Renal cortex interstitium (tissue), 15 donors: ENCODE data around the gene KIAA1958. TPM values are rescaled to one million over a fixed set of nuclear protein-coding genes. Genes with fewer than 3 reads are reported as not detected.

Source experiments
- DNase-seq, 11 donors: peaks; one replicate each; pipeline ENCODE4 v3.0.0-alpha.2; 2013; ENCODE audit warnings: low read depth in 9 of 11, low spot score in 4 of 11; ENCODE audit errors: extremely low read depth in 1 of 11
- long read RNA-seq, 16 experiments: transcript quantifications; one replicate each; lab custom pipeline, GENCODE V29; 2026
- polyA plus RNA-seq, 3 donors: library from polyadenylated mRNA; unstranded; fragments of 120-200 nt; gene quantifications; one replicate each; pipeline ENCODE4 v1.2.1, GENCODE V29; 2013; ENCODE audit not compliant: insufficient read length in 3 of 3

Gene KIAA1958, protein sequence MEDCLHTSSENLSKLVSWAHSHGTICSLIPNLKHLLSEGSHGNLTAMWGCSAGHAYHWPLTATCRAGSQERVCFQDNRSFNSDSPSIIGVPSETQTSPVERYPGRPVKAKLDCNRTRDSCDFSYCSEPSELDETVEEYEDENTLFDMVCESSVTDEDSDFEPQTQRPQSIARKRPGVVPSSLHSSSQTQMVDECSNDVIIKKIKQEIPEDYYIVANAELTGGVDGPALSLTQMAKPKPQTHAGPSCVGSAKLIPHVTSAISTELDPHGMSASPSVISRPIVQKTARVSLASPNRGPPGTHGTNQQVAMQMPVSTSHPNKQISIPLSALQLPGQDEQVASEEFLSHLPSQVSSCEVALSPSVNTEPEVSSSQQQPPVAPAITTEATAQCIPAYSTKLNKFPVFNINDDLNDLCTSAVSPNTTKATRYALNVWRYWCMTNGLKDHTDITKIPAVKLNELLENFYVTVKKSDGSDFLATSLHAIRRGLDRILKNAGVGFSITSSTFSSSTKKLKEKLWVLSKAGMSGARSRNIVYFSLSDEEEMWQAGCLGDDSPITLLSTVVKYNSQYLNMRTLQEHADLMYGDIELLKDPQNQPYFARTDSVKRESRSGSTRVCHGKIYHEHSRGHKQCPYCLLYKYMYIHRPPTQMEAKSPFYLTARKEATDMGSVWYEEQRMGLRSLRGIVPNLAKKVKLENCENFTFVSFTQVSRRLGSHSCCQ
- 10 to 100 TPM; 15.5 to 16.6 (median 16.5) TPM for polyA plus RNA-seq
- long read RNA-seq, donor 1, full-length matches to known transcripts, result 1 of 1 reads
- long read RNA-seq, donor 1, partial matches to known transcripts, result 0 of 1 reads
- long read RNA-seq, donor 1, other reads (novel, unspliced or antisense), result 0 of 1 reads
- long read RNA-seq, donor 2, full-length matches to known transcripts, result 1 of 1 reads
- long read RNA-seq, donor 2, partial matches to known transcripts, result 0 of 1 reads
- long read RNA-seq, donor 2, other reads (novel, unspliced or antisense), result 0 of 1 reads
- long read RNA-seq, donor 3, result 0 reads
- long read RNA-seq, donor 4, full-length matches to known transcripts, result 4 of 4 reads
- long read RNA-seq, donor 4, partial matches to known transcripts, result 0 of 4 reads
- long read RNA-seq, donor 4, other reads (novel, unspliced or antisense), result 0 of 4 reads
- long read RNA-seq, donor 5, result 0 reads
- long read RNA-seq, donor 6, full-length matches to known transcripts, result 2 of 2 reads
- long read RNA-seq, donor 6, partial matches to known transcripts, result 0 of 2 reads
- long read RNA-seq, donor 6, other reads (novel, unspliced or antisense), result 0 of 2 reads
- long read RNA-seq, donor 7, full-length matches to known transcripts, result 3 of 3 reads
- long read RNA-seq, donor 7, partial matches to known transcripts, result 0 of 3 reads
- long read RNA-seq, donor 7, other reads (novel, unspliced or antisense), result 0 of 3 reads
- long read RNA-seq, donor 8, full-length matches to known transcripts, result 2 of 2 reads
- long read RNA-seq, donor 8, partial matches to known transcripts, result 0 of 2 reads
- long read RNA-seq, donor 8, other reads (novel, unspliced or antisense), result 0 of 2 reads
- long read RNA-seq, donor 9, full-length matches to known transcripts, result 2 of 2 reads
- long read RNA-seq, donor 9, partial matches to known transcripts, result 0 of 2 reads
- long read RNA-seq, donor 9, other reads (novel, unspliced or antisense), result 0 of 2 reads
- long read RNA-seq, donor 10, full-length matches to known transcripts, result 1 of 1 reads
- long read RNA-seq, donor 10, partial matches to known transcripts, result 0 of 1 reads
- long read RNA-seq, donor 10, other reads (novel, unspliced or antisense), result 0 of 1 reads
- long read RNA-seq, donor 11, result 0 reads
- long read RNA-seq, donor 12, result 0 reads
- long read RNA-seq, donor 13, result 0 reads
- long read RNA-seq, donor 14, result 0 reads
- long read RNA-seq, donor 15, result 0 reads
- long read RNA-seq, donor 16, full-length matches to known transcripts, result 9 of 9 reads
- long read RNA-seq, donor 16, partial matches to known transcripts, result 0 of 9 reads
- long read RNA-seq, donor 16, other reads (novel, unspliced or antisense), result 0 of 9 reads

DNA sequence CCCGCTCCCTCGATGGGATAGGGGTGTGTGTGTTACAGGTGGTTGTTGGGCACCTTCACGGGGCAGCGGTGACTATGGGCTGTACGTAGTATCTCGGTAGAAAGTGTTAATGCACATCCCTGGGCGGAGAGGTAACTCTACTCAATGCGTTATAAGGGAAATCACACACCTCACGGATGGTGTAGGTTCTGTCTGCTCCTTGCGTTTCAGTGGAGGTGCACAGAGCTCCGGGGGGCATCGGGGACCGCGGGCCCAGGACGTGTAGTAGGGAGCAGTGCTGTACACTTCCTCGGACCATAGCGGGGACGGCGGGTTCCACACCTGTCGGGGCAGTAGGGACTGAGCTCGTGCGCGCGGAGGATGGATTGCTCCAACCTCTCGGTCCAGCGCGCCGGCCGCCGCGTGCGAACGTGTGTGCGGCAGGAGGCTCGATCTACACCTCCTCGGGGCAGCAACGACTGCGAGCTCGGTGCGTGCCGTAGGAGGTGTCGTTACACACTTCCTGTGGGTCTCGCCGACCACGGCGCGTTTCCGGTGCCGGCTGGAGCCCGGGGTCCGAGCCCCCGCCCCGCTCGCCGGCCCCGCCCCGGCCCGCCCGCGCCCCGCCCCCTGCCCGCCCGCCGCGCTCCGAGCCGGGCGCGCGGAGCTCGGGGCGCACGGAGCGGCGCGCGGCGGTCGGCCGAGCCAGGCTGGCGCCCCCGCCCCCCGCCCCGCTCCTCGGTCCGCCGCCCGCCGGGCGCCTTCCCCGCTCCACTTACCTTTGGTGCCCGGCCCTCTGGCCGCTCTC, at the start of gene KIAA1958:
Gene KIAA1958 (plus strand): TSS at position 607 of the 787 bp plus-strand sequence. CDS start 87,254 bp downstream, outside the sequence.
- peak in 9 of 11 donors; percentile 49 to 76 (median 71) for DNase-seq

DNA sequence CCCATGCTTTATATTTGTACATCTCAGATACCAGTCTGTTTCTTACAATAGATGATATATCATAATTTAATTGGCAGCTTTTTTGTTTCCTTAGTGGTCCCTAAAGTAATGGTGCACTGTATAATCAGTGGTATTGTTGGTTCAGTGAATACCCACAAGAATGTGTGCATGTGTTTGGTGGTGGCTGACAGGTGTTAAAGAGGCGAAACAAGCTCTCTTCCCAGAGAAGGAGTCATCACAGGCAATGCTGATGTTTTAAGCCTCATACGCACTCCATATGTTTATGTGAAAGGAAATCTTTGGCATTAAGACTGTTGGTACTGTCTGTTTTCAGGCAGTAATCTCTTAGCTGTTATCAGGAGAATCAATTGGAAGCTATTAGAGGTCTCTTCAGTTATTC, 49.2 kb upstream of the KIAA1958 start:
- DNase-seq, result no peak

DNA sequence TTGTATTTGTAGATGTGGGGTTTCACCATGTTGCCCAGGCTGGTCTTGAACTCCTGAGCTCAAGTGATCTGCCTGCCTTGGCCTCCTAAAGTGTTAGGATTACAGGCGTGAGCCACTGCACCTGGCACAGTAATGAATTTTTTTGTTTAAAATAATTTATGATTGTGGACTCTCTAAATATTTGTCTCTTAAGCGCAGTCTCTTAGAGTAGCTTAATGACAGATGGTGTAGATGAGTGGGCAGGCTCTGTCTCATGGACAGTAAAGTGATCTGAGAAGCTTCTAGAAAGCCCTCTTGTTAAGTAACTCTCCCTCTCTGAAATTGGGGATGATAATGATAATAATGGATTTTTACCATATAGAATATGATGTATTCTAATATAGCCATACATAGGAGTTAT, 47.5 kb upstream of the KIAA1958 start:
- no peak for DNase-seq

DNA sequence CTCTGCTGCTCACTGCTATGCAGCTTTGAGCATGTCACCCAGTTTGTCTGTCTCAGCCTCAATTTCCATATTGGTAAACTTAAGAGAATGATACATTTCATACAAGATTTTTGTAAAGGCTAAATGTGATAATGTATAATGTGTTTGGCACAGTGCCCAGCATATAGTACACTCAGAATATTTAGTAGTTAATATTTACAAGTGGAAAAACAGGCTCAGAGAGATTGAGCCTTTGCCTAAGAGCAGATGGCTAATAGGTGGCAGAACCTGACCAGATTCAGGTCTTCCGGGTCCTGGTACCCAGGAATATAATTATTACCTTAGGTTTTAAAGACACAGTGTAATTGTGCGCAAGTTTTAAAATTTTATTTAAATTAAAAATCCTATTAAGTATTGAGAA, 46.8 kb upstream of the KIAA1958 start:
- peak in 3 of 11 donors; percentile 6 to 22 (median 20) for DNase-seq

DNA sequence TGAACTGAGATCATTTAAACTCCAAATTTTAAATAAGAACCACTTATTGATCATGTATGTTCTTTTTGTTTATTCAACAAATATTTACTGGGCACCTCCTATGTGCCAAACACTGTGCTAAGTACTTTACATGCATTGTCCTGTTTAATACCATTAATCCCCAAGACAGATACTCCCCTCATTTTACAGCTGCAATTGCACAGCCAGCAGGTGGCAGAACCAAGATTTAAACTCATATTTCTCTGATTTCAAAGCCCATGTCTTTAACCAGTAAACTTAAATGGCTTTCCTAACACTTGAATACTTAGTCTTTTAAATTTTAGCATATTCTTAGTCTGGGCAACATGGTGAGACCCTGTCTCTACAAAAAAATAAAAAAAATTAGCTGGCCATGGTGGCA, 43.4 kb upstream of the KIAA1958 start:
- DNase-seq, result no peak

DNA sequence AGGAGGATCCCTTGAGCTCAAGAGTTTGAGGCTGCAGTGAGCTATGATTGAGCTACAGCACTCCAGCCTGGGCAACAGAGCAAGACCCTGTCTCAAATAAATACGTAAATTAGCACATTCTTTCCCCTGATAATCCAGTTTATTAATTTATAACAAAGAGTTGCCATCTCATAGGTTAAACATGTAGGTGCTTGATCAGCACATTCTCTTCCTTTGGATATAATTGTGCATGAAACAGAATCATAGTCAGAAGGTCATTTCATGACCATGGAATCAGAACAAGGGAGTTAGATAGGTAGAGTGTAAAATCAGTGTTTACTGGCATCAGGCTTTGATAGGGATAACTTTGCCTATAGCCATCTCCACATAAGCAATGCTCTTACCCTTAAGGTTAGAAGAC, 43.0 kb upstream of the KIAA1958 start:
- DNase-seq, result no peak

DNA sequence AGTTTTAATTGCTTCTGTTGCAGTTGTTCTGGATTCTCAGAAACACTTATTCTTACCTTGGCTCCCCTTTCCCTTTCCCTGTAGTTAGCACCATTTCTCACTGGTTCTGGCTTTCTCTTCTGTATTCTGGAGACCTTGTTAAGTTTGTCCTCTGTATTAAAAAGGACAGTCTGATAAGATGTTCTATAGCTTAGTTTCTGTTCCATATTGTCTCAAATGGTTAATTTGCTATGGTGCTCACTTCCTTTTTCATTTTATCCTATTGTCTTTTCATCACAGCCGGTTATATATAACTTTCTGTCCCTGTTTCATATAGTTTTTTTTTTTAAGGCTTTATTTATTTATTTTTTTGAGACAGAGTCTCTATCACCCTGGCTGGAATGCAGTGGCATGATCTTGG, 41.4 kb upstream of the KIAA1958 start:
- DNase-seq, result no peak

DNA sequence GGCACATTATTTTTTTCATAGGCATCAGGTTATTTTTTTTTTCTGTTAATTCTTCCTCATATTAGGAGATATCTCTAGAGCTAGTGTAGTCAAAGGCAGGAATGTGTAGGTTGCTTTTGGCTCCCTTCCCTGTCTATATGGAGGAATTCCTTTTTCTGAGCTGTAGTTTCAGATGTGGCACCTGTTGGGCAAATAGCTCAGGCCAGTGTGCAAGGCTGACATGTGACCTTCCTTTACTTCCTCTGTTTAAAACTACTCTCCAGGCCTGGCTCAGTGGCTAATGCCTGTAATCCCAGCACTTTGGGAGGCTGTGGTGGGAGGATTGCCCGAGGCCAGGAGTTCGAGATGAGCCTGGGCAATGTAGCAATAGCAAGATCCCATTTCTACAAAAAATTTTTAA, 40.5 kb upstream of the KIAA1958 start:
- no peak for DNase-seq

DNA sequence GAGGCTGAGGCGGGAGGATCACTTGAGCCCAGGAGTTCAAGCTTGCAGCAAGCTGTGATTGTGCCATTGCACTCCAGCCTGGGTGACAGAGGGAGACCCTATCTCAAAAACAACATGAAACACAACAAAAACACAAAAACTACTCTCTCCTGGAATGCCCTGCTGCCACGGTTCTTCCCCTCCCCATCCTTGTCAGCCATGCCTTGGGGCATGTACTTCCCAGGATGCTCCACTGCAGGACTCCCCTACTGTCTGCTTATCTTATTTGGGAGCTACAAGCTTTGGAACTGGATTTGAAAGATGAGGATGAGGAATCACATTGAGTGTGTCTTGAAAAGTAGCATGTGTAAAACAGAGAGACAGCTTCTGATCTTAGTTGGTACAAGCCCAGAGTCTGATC, 40.1 kb upstream of the KIAA1958 start:
- no peak for DNase-seq

DNA sequence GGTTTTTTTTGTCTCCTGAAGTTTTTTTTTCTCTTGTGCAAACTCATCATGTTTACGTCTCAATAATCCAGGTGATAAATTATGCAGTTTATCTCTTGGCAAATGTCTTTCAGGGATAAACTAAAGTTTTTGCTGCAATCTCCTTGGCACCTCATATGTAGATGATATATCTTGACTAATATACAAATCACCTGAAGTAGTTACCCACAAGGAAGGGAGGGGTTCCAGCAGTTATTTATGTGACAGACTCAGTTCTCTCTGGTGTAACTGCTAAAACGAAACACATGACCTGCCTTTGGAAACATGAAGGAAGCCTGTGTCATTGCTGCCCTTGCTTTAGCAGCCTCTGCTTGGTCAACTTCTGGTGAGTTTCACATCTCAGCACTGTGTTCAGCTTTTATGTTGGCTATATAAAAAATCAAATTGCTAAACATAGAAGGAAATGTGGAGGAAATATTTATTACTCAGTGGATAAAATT, 39.3 kb upstream of the KIAA1958 start:
- DNase-seq, result no peak

DNA sequence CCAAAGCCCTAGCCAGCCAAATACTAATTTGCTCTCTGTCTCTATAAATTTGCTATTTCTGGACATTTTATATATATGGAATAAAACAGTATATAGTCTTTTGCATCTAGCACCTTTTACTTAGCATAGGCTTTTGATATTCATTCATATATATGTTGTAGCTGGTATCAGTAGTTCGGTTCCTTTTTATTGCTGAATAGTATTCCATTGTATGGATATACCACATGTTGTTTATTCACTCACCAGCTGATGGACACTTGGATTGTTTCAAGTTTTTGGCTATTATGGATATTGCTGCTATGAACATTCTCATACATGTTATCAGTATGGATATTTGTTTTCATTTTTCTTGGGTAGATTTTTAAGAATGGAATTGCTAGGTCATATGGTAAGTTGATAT, 23.8 kb upstream of the KIAA1958 start:
- DNase-seq, result no peak

DNA sequence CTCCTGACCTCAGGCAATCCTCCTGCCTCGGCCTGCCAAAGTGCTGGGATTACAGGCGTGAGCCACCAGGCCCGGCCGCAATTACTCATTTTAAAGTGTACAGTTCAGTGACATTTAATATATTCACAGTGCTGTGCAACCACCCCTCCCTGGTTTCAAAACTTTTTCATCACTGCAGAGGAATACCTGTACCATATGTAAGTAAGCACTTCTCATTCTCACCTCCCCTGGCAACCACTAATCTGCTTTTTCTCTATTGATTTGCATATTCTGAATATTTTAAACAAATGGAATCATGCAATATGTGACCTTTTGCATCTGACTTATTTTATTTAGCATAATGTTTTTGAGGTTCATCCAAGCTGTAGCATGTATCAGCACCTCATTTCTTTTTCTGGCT, 21.3 kb upstream of the KIAA1958 start:
- DNase-seq, result no peak

DNA sequence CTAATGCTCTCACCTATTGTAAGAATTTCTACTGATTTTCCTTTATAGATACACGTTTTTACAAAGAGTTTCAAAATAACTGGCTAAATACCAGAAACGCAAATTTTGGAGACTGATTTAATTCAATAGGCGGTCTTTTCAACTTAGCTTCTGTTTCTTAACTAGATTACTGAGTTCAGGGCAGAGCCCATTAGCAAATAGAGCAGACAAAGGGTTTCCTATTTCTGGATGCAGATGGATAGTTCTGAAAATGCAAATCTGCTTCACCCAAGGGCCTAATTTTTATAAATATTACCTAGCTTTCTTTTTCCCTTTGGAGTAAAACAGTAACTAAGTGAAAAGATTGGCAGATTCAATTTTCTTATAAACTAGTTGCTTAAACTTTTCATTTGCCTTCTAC, 13.6 kb upstream of the KIAA1958 start:
- no peak for DNase-seq

DNA sequence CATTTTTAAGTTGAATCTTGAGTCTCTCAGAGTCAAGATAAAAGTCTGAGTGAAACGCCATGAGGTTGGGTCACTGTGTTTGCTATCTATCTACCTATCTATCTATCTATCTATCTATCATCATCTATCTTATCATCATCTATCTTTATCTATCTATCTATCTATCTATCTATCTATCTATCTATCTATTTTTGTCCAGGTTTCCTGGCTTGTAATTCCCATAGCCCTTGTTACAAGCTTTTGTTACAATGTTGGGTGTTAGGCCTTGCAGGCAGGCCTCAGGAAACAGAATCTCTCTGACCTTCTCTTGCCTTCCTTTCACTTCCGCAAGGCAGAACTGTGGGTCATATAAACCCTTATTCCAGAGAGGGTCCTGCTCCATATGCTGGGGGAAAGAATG, 12.6 kb upstream of the KIAA1958 start:
- no peak for DNase-seq

DNA sequence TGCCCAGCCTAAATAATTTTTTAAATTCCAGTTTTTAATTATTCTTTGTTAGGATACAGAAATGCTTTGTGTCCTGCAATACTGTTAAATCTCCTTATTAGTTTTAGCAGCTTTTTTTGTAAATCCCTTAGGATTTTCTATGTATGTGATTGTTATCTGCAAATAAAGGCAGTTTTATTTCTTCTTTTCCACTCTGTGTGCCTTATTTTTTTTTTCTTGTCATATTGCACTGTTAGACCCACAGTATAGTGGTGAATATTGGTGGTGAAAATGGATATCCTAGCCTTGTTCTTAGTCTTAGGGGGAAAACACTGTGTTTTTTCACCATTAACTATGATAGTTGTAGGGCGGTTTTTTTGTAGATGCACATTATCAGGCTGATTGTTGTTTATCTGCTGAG, 11.3 kb upstream of the KIAA1958 start:
- no peak for DNase-seq

DNA sequence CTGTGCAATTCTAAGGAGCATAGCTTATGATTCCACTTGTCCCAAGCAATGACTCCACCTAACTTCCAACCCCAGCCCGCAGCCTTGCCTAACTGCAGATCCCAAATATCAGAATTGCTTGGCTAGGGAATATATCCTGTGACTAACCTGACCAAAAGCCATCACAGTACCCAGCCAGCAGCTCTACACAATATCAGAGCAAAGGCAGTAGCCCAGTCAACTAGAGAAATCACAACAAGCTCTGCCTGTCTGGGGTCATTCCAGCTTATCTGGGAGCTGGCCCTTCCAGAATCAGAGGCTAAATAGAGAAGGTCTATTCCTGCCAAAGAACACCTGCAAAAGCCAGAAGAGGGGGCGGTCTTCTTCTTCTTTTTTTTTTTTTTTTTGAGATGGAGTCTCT, 9.3 kb upstream of the KIAA1958 start:
- no peak for DNase-seq

DNA sequence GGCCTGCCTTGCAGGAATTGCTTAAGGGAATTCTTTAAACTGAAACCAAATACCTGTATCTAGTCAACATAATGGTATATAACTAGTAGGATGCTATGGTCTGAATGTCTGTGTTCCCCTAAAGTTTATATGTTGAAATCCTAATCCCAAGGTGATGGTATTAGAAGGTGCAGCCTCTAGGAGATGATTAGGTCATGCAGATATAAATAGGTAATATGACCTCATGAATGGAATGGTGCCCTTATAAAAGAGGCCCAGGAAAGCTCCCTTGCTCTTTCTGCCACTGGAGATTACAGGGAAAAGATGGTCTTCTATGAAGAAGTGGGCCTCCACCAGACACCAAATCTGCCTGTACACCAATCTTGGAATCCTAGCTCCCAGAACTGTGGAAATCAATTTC, 7.4 kb upstream of the KIAA1958 start:
- no peak for DNase-seq
